HG03575 (cell line): ENCODE measurements around the gene FOXJ2.
A peak's percentile ranks its signal among the peaks of the same experiment; 100 is the strongest.
"Not testable (repeated sequence)": the region's sequence is repeated elsewhere in the genome, so short reads cannot be mapped to it uniquely, and the experiment has no call there.

Source experiments
- ATAC-seq: cut with Tn5 transposase; IDR thresholded peaks from one replicate; pipeline ENCODE4 v1.9.1; 2021; ENCODE audit not compliant: unreplicated experiment, insufficient number of reproducible peaks, low FRiP score; ENCODE audit errors: extremely low read depth

The FOXJ2 gene

DNA sequence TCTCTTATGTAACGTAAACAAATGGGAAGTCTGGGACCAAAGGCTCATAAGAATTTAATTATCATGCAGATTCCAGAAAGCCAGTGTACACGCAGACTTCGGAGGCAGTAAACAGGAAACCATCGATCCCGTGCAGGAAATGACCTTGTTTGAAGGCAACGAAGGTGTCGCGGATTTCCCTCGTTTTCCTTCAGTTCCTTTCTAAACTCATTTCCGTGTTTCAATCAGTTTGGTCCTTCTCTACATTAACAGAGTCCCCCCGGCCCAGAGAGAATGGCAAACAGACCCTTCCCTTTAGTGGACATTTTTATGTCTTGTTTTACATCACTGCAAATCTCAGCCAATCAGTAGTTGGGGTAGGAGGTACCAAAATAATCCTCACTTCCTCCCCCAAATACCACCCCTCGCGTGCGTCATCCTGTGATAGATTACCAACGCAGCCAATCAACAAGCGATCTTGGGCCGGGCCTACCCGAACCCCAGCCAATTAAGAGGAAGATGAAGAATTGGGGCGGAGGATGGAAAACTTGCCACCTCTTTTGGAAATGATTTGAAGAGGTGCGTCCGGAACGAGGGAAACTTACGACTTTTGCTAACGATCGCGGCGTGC, 6.1 kb upstream of the FOXJ2 start:
- ATAC-seq = peak; percentile 85

DNA sequence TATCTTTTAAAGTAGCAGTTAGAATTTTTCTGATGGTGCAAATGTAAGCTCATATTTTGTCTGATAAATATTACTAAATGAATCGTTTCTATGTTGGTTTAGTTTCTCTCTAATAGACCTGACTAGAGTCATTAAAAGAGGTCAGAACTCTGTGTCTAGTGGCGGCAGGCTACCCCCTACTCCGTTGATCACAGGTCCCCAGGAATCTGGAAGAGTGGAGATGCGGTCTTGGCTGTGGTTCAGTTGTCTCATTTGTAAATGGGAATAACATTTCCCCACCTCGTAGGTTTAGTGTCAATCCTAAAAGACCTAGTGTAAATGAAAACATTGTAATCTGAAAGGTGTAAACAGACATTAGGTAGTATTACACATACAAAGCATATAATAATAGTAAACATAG, 4.7 kb upstream of the FOXJ2 start:
- ATAC-seq = no peak

- no peak for ATAC-seq
These were observed 4.2 kb upstream of the FOXJ2 start for GRCh38 chr12:8028267-8028666.

DNA sequence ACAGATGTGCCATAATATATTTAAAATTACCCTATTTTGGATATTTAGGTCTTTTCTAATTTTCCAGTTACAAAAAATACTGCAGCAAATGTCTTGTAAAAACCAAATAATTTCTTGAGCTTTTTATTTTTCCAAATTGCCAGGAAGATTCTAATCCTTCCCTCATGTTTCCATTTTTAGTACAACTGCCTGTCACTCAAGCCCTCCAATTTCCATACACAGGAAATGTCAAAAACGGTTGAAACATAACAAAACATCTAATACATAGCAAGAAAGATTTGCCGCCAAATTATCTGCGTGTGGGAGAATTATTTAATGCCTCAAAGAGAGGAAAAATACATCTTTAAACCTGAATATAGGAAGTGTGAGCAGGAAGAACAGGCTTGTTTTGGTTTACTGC, 2.3 kb upstream of the FOXJ2 start:
- ATAC-seq = no peak

- not testable (repeated sequence) for ATAC-seq
These were observed 1.5 kb upstream of the FOXJ2 start for GRCh38 chr12:8031017-8031416.

DNA sequence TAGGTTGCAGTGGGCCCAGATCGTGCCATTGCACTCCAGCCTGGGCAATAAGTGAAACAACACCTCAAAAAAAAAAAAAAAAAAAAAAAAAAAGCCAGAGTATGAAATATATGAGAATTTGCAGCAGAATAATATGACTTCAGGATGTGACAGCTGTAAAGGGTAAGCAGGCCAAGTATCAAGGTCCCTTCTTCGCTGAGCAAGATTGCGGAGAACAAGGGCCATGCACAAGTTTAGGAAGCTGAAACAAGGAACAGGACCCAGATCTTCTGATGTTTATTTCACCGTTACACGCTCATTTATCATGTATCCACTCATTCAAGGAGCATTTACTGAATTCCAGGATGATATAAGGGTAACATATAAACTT, 659 bp upstream of the FOXJ2 start:
- ATAC-seq = no peak

DNA sequence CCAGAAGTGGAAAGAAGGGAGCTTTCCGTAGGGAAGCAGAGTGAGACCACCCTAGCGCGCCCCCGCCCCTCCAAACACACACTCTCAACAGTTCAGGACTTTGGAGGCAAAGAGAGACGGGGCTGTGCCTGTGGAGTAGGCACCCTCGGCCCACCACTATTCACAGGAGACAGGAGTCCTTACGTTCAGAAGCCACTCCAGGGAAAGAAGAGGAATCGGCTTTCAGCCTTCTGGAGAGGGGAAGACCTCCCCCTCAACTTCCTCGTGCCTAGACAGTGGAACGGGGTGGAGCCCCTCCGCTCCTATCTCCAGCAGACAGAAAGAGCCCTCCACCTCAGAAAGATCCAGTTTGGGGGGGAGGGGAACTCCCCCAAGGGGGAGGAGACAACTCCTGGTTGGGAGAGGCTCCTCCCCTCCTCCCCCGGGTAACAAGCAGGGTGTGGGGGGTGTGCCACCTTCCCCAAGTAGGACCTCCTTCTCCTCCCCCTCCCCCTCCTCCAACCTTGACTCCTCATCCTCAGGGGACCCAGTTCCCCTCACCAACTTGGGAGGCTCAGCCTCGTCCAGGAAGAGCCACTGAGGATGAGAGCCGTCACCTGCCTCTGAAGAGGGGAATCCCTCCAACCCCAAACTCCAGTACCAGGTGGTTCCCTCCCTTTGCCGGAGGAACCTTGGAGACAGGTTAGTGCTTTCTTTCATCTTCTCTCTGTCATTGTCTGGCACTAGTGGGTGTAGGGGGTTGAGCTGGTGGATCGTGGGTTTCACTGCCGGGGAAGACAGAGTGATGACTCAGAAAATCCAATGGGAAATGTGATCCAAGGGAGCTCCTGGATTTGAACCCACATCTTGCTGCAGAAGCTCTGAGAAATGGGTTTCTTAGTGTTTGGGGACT, 883 bp downstream of the FOXJ2 start:
- ATAC-seq = no peak

- no peak for ATAC-seq
These were observed 2.3 kb downstream of the FOXJ2 start for GRCh38 chr12:8034802-8035201.

- no peak for ATAC-seq
These were observed 3.0 kb downstream of the FOXJ2 start for GRCh38 chr12:8035440-8036010.

DNA sequence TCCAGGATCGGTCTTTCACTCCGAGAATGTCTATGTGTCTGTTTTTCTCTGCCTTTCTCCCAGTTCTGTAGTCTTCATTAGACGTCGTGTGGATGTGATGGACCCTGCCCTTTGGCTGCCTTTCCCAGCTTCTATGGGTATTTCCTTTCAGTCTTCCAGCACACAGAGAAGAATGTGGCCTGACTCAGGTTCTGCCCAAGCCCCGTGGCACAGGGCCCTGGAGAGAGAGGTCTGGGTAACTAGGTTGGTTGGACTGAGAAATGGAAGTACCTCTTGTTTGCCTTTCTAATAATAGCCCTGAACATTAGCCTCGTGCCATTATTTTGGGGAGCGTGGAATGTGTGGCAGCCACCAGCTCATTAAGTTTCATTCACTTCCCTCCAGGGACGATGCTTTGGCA, 3.8 kb downstream of the FOXJ2 start:
- no peak for ATAC-seq

DNA sequence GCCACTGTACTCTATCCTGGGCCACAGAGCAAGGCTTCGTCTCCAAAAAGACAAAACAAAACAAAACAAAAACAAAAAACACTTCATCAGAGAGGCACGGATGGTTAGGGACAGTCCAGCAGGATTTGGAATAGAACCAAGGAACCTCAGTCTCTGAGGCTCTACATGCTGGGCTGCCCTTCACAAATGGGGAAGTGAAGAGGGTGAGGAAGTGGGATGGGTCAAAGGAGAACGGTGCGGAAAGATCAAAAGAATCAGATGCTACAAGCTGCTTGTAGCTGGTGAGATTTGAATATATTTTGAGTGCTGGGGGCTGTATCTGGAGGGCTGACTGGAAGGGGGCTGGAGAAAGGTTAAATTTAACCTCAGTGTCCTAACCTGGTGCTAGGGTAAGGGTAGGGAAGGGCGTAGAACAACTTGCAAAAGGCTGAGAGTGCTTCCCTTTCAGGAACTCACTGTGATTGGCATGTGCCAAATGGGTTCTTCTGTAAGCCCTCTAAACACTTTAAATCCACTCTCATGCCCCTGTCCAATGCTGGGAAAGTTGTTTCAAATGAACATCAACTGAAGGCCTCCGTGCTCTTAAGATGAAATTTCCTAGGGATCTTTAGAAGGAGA, 4.6 kb downstream of the FOXJ2 start:
- ATAC-seq = no peak

DNA sequence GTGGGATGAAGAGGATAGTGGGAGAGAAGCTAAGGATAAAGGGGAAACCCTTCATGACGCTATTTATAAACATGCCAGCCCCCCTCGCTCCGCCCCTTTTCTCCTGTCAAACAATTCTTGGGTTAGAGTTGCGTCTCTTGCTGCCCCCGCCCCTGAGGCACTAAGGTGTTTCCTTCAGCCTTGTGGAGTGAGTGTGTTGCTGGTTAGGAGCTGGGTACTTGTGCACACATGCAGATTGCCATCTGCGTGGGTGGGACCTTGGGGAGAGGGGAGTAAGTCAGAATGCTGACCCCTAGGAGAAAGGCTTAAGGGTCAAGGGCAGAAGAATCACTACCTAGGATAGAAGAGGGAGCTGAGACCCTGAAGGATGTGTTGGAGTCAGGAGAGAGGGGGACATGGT, 5.4 kb downstream of the FOXJ2 start:
- no peak for ATAC-seq

DNA sequence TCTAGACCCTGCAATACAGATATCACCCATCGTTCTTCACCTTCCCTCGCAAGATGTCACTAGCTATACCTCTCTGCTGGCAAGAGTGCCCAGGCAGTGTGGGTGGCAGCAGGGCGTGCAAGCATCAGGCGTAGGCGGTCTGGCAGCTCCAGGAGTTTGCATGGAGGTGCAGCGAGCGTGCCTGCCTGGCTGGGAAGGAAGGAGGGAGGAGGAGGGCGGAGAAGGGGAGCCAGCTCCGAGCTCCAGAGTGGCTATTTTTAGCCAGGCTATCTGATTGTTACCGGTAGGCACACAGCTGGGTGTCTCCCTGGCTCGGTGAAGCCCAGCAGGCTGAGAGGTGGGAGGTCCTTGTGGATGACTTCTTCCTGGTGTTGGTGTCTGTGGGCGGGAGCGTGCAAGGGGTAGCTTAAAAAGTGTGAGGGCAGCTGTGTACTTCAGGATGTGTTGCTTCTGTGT, 6.2 kb downstream of the FOXJ2 start:
- no peak for ATAC-seq

DNA sequence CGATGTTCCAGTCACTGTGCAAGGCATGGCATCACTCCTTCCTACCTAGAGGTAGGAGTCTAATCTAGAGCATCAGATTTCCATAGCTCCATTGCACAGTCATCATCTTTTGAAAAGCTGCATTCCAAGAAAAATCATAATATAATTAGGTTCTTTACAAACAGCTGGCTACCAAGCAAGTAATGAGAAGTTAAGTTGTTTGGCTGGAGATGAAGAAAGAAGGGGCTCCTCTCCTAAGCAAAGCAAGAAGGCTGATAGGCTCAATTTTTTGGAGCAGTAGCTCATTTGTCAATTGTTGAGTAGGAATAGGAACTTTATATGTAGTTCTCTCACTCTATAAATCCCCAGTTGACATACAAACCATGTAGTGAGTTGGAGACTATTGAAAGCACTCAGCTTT, 8.3 kb downstream of the FOXJ2 start:
- no peak for ATAC-seq

DNA sequence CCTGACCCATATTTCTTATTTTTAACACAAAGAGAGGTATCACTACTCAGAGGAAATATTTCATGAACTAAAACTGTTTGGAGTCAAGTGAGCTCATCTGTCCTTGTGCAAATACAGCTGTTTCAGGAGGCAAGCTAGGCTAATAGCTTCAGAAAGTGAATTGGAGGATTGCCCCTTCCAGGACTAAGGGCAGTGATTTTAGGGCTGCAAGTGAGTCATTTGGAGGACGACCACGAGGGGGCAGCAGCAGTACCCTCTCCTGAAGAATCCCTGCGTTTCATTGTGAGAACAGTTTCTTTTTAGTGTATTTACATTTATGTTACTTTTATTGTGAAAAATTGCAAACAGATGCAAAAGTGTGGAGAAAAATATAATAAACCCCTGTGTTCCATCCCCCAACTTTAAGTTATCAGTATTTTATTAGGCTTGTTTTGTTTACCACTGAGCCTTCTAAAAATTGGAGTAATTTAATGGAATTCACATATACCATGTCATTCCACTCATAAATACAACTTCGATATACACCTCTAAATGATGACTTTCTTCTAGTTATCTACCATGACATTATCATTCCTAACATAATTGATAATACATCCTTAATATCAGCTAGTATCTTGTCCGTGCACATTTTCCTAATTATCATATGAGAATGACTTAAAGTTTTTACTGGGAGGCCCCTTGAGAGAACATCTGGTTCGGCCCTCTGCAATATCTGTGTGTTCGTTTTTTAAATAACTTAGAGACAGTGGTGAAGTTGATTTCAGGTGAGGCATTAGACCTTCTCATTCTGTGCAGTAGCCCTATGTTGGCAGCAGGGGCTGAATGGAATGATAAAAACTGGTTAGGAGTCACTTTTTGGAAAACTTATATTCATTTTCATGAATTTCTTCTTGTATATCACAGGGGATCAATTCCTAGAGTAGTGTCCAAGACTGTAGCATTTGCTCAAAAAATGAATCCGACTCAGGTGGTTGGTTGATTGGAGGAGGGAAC, 13.7 kb downstream of the FOXJ2 start:
- no peak for ATAC-seq

GRCh38 chr12:8047842-8048241, 15.3 kb downstream of the FOXJ2 start:
- no peak for ATAC-seq

GRCh38 chr12:8048906-8049305, 16.4 kb downstream of the FOXJ2 start:
- ATAC-seq = no peak

DNA sequence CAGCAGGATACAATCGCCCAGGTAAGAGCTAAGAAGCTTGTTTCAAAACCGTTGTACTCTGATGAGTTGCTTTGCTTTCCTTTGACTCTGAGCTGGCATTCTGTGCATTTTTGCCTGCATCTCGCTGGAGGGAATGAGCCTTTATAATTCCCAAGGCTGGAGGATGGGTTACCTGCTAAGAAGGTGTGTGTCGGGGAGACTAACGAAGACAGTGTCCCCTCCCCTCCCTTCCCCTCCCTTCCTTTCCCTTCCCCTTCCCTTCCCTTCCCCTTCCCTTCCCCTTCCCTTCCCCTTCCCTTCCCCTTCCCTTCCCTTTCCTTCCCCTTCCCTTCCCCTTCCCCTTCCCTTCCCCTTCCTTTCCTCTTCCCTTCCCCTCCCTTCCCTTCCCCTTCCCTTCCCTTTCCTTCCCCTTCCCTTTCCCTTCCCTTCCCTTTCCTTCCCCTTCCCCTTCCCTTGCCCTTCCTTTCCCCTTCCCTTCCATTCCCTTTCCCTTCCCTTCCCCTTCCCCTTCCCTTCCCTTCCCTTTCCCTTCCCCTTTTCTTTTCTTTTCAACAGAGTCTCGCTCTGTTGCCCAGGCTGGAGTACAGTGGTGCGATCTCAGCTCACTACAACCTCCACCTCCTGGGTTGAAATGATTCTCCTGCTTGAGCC, 18.2 kb downstream of the FOXJ2 start:
- ATAC-seq = no peak
